AML-193 (cell line): Measurements from ENCODE around the gene SCART1.
A peak's percentile ranks its signal among the peaks of the same experiment; 100 is the strongest.
"Not testable (repeated sequence)": the region's sequence is repeated elsewhere in the genome, so short reads cannot be mapped to it uniquely, and the experiment has no call there.

Experiments used
- DNase-seq, 2 experiments: peaks; one replicate each; lab custom pipeline; 2025; lab: John Stamatoyannopoulos, UW

Gene SCART1

DNA sequence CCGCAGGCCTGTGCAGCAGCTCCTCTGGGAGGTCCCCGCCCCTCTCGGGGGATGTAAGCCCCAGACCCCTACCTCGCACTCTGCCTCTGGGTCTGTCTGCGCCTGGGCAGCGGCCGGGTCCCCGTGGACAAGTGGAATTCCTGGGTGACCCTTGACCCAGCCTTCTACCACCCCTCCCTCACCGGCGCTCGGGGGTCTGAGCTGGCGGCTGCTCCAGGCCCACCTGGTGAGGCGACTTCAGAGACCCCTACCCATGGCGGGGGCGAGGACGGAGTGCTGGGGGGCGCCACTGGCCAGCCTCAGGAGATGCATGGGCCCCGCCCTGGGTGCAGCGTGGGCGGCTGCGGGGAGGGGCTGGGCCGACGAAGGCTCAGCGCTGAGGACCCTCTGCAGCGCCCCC, 21.0 kb upstream of the SCART1 start:
- DNase-seq: not testable (repeated sequence)

DNA sequence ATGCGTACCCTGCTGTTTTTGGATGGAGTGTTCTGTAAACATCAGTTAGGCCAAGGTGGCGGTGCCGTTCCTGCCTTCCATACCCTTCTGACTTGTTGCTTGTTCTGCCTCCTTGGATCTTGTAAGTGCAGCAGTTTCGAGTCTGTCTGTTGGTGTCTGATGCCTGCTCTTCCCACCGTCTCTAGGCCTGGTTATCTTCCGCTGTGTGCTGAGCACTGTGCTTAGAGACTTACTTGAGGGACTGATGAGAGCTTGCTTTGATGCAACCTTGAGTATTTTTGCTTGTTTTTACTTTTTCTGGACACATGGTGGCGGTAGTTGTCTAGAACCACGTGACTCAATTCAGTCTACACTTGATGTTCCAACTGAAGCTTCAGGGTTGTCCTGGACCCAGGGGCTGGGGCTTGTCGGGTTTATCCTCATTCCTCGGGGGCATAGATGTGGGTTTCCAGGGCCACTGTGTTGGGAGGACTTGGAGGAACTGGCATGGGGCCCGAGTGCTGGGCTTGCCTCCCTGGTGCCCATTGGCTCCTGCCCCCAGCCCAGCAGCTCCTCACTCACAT, 15.0 kb upstream of the SCART1 start:
- peak; percentile 51 to 62 for DNase-seq

DNA sequence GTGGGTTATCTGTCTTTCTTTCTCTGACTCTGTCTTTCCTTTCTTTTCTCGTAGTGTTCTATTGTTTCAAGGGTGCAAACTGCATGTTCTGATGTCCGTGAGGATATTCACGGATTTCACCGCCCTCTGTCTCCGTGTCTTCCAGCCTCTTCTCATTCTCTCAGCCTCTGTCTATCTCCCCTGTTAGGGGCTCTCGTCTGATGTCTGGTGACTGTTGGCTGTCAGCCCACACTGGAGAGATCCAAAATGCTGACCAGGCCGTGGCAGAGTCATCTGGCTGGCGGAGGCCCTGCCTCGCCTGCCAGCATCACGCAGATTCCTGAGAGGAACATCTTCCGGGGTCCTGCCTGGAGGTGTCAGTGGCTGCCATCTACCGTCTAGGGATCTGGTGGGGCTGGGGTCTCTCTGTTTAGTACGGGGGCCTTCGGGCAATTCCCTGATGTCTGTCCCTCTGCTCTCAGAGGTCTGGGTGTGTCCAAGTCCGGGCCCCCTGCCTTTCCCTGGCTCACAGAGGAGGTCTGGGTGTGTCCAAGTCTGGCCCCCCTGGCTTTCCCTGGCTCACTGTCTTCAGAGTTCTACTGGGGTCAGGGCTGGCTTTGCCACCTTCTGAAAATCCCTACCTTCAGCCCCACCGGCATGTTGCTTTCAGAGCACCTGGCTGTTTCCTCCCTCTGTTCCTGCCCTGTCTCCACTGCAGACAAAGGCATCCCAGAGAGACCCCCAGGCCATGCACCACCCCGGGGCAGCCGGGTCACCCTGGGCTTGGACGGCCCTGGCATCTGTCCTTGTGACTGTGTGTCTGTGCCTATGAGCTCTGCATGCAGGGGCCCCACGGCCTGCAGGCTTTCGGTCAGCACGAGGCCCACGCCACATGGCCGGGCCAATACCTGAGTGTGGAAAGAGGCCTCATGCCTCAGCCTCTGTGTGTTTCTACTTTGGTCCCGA, 14.0 kb upstream of the SCART1 start:
- no peak for DNase-seq

GRCh38 chr10:133440633-133441285, 13.0 kb upstream of the SCART1 start:
- DNase-seq: no peak

DNA sequence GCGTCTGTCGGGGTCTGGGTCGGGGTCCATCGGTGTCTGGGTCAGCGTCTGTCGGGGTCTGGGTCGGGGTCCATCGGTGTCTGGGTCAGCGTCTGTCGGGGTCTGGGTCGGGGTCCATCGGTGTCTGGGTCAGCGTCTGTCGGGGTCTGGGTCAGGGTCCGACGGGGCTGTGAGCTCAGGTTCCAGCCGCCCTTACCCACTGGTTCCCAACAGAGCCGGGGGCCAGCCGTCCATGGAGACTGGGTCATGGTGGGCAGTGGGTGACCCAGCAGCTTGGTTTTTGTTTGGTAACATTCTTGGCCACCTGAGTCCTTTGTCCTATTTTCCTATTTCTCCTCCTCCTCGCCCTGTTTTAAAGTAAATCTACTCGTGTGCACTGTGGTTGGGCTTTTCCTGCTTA, 12.4 kb upstream of the SCART1 start:
- DNase-seq: not testable (repeated sequence)

DNA sequence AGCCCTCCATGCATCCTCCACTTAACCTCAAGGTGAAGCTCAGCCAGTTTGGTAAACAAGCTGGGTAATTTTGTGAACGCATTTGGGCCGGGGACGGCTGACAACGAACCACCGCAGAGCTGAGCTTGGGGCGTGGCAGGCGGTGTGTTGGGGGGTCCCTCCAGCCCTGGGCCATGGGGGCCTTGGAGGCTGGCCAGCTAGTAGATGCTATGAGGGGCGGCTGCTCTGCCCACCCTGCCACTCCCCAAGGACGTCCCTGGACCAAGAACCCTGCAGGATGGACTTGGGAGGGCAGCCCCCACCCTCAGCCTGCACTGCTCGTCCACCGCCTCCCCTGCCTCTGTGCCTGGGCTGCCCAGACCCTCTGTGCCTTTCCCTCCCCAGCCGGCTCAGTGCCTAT, 12.0 kb upstream of the SCART1 start:
- no peak for DNase-seq

DNA sequence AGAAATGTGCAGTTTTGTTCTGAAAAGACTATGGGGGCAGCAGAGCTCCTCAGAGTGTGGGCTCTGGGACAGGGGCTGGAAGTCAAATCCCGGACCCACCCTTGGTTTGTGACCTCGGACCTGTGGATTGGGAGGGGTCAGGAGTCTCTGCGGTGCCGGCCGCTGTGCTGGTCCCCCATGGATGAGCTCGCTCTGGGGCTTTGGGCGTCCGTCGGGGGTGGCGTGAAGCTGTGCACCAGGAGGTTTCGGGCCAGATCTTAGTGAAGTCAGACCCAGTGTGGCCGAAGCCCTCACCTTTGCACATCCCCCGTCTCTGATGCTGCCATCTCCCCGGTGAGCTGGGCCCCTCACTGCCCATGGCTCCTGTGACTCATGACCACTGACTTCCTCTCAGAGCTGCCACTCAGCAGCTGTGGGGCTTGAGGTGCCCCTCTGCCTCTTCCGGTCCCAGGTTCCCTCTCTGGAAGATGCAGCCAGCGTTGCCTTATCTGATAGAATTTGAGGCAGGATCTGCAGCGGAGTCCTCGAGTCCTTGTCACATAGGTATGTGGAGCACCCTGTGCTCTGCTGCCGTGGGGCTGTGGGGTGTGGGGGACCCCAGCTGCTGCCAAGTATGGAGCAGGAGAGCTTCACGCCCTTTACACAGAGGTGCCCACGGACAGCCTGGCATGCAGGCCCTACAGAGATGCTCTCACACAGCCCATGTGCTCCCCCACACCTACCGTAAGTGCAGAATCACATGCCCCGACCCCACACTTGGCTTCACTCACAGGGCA, 11.4 kb upstream of the SCART1 start:
- peak; percentile 13 to 45 for DNase-seq

DNA sequence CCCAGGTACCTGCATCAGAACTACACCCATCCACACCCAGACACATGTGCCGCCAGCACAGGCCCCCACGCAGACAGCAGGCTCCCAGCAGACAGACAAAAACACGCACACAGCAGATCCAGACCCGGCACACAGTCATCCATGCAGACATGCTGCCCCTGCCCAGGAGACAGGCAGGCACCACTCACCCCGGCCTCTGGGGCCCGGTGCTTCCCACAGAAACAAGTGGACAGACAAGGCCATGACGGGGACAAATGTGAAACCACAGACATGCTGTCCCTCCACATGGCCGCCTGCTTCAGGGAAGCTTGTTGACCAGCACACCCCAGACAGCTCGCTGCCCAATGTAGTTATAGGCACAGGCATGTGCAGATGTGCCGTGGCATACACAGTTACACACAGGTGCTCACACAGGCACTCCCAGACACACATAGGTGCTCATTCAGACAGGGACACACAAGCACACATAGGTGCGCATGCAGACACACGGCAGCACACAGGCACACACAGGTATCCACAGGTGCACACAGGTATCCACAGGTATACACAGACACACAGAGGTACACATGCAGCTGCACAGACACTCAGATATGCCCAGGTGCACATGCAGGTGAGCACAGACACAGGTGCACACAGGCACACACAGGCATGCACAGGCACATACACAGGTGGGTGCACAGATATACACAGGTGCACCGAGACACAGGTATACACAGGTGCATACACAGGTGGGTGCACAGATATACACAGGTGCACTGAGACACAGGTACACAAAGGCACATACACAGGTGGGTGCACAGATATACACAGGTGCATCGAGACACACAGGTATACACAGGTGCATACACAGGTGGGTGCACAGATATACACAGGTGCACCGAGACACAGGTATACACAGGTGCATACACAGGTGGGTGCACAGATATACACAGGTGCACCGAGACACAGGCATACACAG, 10.5 kb upstream of the SCART1 start:
- no peak for DNase-seq

GRCh38 chr10:133444342-133445267, 9.1 kb upstream of the SCART1 start:
- no peak for DNase-seq

DNA sequence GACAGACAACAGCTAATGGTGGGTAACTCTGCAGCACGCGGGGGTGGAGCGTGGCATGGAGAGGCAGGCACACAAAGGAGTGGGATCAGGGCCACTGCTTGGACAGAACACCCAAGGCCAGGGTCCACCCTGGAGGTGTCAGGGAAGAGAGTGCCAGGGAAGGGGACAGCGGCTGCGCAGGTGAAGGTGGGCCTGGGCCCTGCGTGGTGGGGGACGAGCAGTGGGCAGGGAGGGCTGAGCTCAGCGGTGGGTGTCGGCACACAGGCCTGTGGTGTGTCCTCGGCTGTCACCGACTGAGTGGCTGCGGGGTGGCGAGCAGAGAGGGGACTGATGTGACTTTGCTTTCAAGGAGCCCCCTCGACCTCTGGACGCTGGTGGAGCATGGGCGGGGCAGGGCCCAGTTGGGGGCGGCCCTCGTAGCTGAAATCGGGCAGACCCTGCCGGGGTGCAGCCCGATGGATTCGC, 8.4 kb upstream of the SCART1 start:
- DNase-seq: no peak

GRCh38 chr10:133445751-133446708, 7.7 kb upstream of the SCART1 start:
- no peak for DNase-seq

DNA sequence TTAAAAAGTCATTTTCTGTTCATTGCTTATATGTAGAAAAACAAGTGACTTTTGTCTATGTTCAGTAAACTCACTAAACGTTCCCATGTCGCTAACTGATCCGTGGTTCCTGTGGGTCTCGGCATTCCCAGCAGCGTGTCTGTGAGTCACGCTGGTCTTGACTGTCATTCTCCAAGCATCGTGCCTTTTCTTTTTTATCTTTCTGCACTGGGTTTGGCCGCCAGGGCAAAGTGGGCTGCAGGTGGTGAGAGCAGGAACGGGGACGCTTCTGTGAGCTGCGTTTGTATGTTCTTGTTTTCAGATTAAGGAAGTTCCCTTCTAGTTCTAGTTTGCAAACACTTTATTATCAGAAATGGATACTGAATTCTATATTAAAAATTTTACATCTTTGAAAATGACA, 6.8 kb upstream of the SCART1 start:
- no peak for DNase-seq

DNA sequence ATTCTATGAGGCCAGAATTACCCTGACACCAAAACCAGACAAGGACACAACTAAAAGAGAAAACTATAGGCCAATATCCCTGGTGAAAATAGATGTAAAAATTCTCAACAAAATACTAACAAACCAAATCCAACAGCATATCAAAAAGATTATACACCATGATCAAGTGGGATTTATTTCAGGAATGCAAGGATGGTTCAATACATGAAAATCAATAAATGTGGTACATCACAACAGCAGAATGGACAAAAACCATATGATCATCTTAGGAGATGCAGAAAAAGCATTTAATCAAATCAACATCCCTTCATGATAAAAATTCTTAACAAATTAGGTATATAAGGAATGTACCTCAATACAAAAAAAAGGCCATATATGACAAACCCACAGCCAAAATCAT, 5.6 kb upstream of the SCART1 start:
- DNase-seq: no peak

DNA sequence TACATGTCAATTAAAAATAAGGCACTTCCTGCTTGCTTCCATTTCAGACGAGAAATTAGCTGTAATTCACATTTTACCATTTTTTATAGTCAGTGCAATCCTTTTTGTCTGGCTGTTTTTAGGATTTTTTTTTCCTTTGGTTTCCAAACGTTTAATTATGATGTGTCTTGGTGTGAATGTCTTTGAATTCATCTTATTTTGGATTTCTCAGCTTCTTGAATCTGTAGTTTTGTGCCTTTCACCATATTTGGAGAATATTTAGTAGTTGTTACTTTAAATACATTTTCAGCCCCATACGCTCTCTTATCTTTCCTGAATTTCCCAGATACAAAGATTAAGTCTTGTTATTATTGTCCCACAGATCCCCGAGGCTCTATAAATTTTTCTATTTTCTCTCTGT, 2.4 kb upstream of the SCART1 start:
- no peak for DNase-seq

GRCh38 chr10:133452453-133452852, 1.3 kb upstream of the SCART1 start:
- no peak for DNase-seq

DNA sequence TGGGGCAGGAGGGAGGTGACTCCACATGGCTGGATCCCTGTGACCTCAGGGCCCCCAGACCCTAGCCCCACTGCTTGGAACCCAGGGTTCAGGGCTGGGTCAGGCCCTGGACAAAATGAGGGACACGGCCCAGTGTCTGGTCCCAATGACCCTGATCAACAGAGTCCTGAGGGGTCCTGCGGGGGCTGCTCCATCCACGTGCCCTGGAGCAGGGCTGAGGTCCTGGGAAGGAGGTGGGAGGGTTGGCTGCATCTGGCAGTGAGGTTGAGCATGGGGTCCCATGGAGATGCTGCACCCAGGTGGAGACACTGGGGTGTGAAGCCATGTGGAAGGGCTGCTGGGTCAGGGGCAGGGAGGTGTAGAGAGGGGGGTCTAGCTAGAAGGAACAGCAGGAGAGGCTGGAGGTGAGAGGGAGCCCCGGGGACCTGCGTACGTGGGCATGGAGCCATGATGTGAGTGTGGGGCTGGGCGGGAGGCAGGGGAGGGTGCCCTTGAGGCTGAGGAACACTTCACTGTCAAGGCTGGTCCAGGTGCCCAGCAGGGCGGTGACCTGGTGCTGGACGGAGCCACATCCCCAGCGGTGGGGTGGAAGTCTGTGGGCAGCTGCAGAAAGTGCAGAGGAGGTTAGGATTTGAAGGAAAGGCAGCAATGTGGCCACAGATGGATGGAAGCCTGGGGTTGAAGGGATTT, 604 bp downstream of the SCART1 start:
- DNase-seq: no peak

GRCh38 chr10:133455196-133455595, 1.5 kb downstream of the SCART1 start:
- DNase-seq: no peak

DNA sequence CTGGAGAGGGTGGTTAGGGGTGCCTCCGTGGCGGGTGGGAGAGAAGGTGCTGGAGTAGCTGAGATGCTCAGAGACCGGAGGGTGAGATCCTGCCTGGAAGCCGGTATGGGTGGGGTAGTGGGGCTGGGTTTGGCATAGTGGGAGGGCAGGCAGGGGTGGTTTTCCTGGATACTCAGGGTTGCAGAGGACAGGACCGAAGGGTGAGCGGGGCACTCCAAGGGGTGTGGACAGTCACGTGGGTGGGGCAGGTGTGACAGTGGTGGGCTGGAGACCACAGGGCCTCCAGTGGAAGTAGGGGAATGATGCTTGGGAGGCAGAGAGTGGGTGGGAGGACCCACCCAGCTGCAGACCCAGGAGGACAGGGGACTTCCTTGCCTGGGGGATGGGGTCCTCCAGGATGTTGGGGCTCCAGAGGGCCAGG, 1.9 kb downstream of the SCART1 start:
- DNase-seq: no peak
